NCI-H446 (cell line): ENCODE data around the gene DSCAM.
"Not testable (repeated sequence)": the region's sequence is repeated elsewhere in the genome, so short reads cannot be mapped to it uniquely, and the experiment has no call there.

Source experiments
- DNase-seq, 2 experiments: peaks; one replicate each; lab custom pipeline; 2025; lab: John Stamatoyannopoulos, UW

DSCAM gene

DNA sequence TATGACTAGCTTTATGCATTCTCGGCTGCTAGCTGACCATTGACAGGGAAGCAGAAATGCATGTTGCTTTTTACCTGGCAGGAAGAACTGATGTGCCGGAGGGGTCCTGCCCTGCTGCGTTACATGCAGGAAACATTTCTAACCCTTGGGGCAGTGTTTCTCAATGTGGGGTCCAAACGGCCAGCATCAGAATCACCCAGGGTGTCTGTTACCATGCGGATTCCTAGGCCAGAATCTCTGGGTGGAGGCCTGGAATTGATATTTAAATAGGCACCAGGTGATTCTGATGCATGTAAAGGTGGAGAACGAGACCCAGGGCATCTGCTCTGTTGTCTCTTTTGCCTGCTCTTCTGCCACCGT is 797.0 kb downstream of the DSCAM start:
- no peak for DNase-seq

DNA sequence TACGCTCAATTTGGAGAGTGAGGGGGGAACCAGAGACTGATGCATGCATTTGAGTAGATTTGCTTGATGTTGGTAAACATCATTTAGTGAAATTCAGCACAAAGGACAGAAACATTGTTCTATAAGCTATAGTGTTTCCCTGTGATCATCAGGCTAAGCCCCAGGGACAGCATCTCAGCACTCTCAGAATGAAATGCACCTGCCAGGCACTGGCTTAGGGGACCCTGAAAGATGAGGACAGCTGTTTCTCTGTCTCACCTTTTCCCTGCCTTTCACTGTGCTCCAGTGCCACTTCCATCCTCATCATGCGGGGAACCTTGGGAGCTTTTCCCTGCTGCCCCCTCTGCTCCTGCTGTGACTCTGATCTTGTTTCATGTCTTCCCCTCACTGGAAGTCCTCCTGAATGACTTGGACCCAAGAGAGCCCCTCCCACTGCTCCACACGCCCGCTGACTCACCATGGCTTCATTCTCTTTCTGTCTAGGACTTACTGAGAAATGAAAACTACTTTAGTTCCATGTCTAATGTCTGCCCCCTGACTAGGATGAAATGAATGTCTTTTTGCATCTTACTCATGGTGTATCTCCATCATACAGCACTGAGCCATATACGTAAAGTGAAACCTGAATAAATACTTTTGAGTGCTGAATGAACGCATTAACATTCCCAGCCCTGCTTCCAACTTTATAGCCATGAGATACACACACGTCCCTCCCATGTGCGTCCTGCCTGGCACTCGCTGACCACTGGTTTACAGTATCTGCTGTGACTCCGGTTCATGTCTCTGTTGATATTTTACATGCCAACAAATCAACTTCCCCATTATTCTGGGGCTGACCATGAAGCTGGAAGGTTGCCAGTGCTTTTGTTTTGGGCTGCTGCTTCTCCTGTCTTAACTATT is 797.7 kb downstream of the DSCAM start:
- no peak for DNase-seq

GRCh38 chr21:40047993-40048730 is 798.8 kb downstream of the DSCAM start:
- DNase-seq = no peak

DNA sequence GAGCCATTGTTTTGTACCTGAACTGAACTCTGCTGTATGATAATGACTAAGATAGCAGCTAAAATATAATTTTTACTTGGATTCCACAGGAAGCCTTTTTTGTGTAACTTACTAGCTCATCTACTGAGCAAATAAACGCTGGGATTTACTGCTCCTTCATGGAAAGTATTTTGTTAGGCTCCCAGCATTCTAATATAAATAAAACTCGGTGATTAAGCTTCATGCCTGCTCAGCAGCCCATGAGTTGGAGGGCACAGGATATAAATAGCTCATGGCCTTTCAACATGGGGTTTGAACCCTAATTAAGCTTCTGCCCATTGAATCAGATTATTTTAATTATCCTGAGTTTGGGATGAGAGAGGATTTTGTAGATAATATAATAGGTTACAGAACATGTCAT is 799.7 kb downstream of the DSCAM start:
- DNase-seq = no peak

- no peak for DNase-seq
These were observed 803.1 kb downstream of the DSCAM start for GRCh38 chr21:40043866-40044265.

GRCh38 chr21:40043423-40043822 is 803.5 kb downstream of the DSCAM start:
- DNase-seq = peak in 1 of 2 experiments; percentile 3

GRCh38 chr21:40041446-40041845 is 805.5 kb downstream of the DSCAM start:
- DNase-seq = no peak

DNA sequence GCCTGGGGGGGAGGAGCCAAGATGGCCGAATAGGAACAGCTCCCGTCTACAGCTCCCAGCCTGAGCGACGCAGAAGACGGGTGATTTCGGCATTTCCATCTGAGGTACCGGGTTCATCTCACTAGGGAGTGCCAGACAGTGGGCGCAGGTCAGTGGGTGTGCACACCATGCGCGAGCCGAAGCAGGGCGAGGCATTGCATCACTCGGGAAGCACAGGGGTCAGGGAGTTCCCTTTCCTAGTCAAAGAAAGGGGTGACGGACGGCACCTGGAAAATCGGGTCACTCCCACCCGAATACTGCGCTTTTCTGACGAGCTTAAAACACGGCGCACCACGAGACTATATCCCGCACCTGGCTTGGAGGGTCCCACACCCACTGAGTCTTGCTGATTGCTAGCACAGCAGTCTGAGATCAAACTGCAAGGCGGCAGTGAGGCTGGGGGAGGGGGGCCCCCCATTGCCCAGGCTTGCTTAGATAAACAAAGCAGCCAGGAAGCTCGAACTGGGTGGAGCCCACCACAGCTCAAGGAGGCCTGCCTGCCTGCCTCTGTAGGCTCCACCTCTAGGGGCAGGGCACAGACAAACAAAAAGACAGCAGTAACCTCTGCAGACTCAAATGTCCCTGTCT is 813.7 kb downstream of the DSCAM start:
- not testable (repeated sequence) for DNase-seq

DNA sequence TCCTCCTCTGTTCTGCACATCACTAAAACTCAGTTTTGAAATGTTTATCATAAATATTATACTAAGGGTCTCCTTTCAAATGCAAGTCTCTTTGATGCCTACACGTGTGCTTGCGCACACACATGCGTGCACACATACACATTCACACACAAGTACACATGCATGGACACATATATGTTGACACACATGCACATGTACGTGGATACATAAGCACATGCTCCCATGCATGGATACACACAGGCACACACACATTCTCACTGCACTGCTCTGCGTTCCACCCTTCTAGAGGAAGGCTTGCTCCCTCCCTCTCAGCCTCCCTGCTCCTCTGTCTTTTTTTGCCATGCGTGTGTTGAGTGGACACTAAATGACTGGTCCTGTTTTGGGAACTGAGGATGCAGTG is 817.1 kb downstream of the DSCAM start:
- no peak for DNase-seq

DNA sequence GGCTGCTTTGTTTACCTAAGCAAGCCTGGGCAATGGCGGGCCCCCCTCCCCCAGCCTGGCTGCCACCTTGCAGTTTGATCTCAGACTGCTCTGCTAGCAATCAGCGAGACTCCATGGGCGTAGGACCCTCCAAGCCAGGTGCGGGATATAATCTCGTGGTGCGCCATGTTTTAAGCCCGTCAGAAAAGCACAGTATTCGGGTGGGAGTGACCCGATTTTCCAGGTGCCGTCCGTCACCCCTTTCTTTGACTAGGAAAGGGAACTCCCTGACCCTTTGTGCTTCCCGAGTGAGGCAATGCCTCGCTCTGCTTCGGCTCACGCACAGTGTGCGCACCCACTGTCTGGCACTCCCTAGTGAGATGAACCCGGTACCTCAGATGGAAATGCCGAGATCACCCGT is 818.6 kb downstream of the DSCAM start:
- not testable (repeated sequence) for DNase-seq

DNA sequence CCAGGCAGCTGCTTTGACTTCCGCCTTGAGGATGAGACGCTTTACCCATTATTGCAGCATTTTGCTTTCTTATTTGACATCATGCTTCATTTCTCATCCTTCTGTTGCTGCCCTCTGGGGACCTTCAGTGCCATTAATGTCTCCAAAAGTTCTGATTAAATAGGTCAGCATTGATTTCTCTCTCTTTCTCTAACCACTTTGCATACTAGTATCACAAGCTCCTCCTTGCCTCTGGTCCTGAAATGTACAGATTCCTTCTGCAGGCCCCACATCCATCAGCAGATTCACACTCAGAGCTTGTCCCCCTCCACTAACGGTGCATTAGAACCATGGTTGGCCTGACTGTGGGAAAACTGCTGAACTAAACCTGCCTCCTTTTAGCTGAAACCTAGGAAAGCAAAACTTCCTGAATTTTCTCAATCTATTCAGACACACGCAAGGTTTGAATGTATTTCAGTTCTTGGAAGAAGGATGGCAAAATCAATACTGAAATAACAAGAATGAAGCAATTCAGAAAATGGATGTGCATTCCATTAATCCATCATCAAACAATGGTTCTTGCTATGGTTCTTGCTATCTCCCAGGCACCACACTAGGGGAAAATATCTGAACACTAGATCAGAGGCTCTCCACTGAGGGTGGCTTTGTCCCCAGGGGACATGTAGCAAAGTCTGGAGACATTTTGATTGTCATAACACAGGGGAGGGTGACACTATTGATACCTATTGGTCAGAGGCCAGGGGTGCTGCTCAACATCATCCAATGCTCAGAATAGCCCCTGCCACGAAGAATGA is 825.2 kb downstream of the DSCAM start:
- DNase-seq = no peak

GRCh38 chr21:40020651-40021050 is 826.3 kb downstream of the DSCAM start:
- DNase-seq = no peak

DNA sequence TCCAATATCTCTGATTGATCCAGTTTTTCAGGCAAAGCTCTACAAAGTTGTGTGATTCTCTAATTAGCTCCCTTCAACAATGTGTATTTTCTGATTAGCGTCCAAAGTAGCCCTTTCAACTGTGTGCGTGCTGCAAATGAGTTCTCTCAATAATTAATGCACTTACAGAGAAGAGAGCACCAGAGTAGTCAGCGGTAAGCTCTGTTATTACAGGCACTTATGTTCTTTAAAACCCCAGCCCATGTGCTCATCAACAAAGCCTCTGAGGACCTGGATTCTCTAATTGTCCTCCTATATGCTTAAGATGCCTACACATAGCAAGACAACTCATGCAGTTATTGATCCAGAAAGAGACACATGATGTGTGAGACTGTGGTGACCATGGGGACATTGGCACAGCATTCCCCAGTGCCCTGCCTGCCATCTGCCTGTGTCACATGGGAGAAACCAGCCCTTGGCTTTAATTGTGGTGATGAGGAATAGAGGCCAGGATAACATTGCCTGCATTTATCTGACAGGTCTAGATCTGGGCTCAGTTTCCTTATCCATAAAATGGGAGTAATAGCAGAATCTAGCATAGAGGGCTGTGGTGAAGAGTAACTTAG is 828.0 kb downstream of the DSCAM start:
- DNase-seq = no peak

DNA sequence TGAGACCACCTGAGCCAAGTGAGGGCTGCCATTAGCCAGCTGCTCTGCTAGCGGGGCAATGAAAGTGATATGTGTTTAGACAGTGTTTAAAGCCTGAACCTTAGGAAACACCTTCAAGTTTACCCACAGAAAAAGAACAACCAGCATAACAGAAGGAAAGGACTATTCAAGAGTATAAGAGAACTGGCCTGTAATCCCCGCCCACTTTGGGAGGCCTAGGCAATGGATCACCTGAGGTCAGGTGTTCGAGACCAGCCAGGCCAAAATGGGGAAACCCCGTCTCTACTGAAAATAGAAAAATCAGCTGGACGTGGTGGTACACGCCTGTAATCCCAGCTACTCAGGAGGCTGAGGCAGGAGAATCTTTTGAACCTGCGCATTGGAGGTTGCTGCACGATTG is 830.3 kb downstream of the DSCAM start:
- DNase-seq = no peak

DNA sequence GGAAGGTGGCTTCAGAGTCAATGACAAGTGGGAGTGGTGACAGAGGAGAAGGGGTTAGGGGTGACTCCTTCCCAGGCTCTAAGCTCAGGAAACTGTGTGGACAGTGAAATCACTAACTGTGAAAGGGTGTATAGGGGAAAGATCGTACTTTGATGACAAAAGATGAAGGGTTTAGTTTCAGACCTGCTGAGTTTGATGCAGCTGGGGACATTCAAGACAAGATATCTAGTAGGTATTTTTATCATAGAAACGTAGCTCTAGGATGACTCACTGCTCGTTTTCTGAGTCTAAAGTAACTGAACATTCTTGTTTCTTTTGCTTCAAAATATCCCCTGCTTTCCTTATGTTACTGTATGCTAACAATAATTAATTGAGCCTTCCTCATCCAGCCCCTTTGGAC is 830.7 kb downstream of the DSCAM start:
- DNase-seq = no peak

DNA sequence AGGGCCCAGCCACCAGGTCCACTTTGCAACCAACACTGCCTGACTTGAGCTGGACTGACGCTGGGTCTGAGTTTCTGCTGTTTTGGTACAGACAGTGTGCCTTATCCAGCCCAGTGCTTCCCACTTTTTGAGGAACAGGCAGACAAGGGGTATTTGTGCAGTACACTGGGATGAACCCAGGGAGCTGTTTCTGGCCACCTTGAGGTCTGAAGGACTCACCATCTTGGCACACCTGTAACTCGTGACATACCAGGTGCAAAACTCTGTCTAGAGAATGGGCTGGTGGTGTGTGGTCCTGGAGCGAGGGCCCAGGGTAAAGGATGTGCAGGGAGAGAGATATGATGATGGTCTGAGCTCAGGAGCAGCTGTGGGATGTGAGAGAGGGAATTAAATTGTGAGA is 831.1 kb downstream of the DSCAM start:
- no peak for DNase-seq

DNA sequence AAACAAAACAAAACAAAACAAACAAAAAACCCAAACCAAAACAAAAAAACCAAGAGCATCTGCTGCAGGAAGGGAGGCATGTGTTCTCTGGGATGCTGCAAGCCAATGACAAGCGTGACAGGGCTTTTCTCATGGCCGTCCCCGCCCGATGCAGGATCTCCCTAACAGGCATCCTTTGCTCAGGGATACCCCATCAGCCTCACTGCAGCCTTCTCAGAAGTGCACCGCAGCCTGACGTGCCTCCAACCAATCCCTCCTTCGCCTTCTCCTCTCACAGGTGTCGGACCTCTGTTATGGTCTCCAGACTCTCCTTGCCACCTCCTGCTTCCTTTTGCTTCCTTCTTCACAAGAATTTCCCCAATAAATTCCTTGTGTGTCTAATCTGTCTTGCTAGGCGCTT is 832.6 kb downstream of the DSCAM start:
- DNase-seq = no peak

GRCh38 chr21:40013001-40013735 is 833.8 kb downstream of the DSCAM start:
- DNase-seq = no peak

DNA sequence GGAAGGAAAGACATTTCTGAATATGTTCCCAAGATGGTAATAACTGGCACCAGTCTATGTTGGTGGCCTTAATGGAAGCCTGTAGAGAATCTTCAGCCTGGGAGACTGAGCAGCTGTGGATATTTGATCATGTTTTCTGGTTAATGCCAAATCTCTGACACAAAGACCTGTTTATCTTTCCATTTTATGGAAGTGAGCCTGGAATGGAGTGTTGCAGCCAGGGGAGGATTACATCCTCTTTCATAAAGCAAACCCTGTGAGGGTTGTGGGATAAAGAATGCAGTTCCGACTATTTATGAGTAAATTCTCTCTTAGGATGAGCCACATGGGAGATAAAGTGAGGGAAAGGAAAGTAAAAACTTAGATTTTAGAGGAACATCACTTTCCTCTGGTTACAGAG is 835.6 kb downstream of the DSCAM start:
- no peak for DNase-seq

DNA sequence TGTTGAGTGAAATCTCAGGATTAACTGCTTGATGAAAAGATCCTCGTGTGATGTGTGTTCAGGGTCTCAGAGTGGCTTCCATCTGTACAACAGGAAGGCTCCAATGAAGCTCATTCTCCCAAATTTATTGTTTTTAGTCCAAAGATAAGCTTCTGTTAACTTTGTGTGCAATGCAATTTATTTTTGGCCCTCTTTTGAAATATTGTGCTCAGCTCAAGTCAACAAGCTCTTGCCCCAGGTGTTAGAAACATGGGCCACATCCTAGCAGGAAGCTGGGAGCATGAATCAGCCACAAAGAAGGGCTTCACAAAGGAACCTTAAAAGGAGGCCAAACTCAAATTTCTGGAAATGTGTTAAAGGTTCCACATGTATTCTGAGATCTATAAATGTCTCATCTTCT is 844.0 kb downstream of the DSCAM start:
- DNase-seq = no peak
